GM19043 (cell line): ENCODE data around the gene IL4I1.
A peak's percentile ranks its signal among the peaks of the same experiment; 100 is the strongest.

ENCODE experiments used
- ATAC-seq: cut with Tn5 transposase; IDR thresholded peaks from one replicate; pipeline ENCODE4 v1.9.1; 2021; ENCODE audit warnings: low read depth; ENCODE audit not compliant: unreplicated experiment

Gene IL4I1

DNA sequence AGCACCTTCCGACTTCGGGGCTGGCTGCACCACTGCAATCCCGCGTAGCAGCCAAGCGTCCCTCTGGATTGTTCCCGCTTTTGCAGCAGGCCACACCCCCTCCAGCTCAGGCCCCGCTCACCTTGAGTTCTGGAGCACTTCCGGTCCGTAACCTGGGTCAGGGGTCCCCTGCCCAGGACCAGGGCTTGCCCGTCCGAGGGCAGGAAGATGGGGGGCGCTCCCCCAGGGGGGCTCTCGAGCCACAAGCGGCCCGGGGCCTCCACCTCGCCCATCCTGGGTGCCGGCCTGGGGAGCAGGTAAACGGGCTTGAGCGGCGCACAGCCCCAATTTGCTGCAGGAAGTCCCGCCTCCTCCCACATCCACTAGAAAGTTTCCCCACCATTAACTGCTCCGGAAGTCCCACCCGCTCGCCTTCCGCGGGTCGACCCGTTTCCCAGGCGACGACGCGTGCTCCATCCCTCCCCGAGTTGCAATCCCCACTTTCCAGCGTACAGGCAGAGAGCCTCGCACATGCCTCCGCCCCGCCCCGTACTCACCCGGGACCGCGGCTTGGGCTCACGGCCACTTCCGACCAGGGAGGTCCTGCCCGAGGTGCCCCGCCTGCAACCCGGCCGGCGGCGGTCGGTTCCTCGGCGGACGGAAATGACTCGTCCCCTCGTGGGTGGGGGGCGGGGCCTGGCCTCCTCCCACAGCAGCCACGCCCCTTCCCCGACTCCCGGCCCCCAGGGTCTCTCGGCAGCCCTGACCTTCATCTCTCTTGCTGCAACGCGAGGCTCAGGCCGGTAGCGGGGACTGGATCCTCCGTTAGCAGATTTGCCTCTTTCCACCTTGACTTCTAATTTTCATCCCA, 29.5 kb downstream of the IL4I1 start, which contains the start of gene PNKP:
PNKP (minus strand) TSS at position 644 of the 850 bp plus-strand sequence; CDS start at position 272, 372 bp downstream.
- ATAC-seq = peak; percentile 36

DNA sequence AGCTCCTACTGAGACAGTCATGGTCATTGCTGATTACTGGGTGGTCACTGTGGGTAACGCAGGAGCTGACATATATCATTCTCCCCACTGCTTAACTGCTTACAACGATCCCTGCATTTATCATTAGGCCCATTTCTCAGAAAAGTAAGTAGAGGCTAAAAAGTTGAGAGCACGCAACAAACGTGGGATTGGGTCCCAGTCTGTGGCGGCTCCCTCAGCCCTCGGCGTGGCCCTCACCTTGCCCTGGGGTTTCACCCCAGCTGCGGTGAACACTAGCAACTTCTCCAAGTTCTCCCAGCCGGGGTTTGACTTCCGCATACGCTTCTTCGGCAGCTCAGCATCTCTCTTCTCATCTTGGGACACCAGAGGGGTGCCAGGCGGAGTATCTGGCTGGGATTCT, 31.8 kb downstream of the IL4I1 start:
- no peak for ATAC-seq

DNA sequence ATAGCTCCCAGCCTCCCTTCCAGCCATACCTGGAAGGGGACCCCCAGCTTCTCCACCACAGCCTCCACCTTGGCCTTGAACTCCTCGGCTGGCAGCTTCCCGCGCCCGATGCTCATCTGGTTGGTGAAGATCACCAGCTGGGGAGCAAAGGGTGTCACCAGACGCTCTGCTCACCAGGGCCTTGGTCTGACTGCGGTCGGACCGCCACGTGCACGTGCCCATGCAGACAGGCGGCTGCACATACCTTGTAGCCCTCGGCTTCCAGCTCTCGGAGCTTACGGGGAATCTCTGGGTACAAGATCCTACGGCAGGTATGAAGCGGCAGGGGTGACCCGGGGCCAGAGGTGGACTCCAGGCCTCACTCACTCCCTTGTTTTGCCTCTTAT, 32.8 kb downstream of the IL4I1 start:
- no peak for ATAC-seq

DNA sequence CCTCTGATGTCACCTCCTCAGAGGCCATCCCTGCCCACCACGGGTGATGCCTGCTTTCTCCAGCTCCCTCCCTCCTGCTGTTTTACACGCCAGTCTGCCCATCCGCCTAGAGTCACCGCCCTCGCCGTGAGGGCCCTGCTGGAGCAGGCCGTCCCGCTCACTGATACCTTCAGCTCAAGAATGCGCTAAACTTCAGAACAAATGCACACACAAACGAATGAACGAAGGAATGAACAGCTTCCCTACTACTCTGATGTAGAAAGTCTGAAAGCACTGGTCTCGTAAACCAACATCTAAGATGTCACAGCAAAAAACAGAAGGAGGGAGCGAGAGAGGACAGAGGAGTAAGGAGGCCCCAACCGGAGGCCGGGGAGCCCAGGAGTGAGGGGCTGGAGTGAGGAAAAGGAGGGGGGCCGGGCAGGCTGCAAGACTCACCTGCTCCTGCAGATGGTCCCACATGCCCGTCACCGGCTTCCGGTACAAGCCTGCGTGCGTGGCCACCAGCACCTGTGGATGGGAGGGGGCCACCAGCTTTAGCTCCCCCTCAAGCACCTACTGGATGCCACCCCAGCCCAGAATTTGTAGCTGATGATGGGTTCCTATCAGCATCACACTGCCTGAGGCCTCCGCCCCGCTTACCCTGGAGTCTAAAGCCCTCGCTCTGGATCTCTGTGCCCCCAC, 33.3 kb downstream of the IL4I1 start:
- no peak for ATAC-seq

DNA sequence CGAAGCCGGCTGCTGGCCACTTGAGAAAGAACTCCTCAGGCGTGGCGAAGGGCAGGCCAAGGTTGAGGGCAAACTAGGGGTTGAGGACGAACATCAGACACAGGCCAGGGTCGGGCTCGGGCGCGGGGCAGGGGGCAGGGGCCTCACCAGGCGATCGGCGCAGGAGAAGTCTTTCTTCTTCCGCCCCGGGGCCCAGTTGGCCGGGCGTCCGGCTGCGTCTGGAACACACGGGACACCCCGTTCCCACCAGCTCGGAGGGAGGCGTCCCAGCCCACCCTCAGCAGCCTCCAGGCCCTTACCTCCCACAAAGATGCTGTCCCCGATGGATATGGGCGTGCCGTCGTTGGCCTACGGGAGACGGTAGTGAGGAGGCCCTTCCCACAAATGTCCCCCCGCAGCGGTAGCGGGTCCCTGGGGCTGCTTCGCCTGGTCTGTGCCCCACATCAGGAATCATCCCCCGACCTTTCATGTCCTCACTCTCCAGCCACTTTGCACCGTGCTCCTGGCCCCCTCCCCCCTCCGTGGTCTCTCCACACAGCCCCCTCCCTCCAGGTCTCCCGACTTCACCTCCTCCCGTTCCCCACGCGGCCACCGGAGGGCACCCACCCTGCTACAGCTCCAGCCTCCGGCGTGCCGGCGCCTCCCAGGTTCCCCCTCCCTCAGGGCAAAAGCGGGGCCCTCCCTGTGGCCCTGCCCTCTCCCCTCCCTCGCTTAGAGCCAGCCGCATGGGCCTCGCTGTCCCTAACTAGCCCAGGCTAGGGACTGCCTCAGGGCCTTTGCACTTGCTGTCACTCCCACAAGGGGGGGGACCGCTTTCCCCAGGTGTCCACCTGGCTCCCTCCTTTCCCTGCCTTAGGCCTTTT, 34.1 kb downstream of the IL4I1 start:
- ATAC-seq = no peak

DNA sequence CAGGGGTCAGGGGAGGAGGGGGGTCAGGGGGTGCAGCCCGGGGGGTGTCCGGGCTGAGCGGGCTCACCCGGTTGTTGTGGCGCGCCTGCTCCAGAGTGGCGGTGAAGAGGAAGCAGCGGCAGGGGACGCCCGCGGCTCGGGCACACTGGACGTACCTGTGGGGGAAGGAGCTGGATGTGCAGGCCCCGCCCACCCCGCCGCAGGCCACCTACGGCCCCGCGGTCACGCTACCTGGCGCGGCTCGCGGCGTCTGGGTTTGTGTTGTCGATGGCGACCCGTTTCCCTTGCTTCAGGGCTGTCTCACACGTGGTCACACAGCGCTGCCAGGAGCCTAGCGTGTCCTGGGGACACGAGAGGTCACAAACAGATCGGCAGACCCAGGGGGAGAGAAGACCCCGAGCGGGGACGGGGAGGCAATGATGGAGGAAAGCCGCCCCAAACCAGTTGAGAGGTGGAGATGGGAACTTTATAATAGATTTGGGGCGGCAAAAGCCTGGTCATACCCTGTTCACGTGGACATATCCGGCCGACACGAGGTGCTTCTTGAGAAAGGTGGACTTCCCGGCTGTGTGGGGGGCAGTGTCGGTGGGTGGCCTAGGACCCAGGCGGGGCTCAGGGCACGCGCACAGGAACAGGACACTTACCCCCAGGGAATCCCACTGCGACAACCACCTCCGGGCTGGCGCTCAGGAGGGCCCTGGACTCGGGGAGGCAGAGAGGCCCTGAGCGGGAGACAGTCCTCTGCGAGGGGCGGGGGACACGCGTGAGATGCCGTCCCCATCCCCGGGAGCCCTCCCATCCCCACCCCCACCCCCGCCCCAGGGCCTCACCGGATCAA, 34.9 kb downstream of the IL4I1 start:
- ATAC-seq = no peak

DNA sequence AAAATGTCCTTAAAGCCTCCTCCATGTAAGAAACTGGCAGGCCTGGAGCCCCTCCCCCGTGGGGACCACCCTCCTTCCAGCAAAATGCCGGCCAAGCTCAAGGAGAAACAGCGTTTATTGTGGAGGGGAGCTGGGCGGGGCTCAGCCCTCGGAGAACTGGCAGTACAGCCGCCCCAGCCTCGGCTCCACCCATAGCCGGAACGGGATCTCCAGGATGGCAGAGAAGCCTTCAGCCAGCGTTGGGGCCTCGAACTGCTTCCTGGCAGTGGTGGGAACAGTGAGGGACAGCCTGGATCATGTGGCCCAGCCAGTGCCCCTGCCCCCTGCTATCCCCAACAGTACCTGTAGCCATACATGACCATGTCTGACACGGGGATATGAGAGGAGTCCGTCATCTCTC, 35.6 kb downstream of the IL4I1 start:
- no peak for ATAC-seq

DNA sequence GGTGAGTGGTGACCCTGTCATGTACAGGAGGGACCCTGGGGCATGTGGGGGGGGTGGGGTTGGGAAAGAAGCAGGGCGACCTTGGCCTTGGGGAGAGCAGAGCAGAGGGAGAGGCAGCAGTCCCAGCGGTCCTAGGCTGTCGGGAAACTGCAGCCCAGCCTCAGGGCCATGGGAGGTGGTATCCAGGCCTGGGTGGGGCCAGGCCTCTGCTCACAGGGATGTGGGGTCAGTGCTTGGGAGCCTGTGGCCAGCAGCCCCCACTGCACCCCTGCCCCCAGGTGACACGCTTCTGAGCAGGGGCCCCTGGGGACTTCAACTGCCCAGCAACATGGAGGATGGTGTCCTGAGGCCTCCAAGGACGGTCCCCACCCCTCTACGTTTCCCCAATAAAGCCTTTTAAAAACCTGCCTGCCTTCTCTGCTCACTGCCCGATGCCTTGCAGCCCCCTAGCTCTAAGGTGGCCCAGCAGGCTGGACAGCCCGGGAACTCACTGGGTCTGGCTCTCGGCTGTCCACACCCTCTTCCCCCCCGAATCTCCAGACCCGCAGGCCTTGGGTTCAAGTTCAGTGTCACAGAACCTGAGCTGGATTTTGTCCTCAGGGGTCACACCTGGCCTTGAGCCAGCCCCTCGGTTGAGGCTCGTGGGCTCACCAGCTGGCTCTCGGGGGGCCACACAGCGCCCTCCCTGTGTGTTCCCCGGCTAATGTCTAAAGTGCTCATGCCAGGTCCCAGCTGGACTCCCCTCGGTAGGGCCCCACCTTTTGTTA, 36.2 kb downstream of the IL4I1 start:
- no peak for ATAC-seq

DNA sequence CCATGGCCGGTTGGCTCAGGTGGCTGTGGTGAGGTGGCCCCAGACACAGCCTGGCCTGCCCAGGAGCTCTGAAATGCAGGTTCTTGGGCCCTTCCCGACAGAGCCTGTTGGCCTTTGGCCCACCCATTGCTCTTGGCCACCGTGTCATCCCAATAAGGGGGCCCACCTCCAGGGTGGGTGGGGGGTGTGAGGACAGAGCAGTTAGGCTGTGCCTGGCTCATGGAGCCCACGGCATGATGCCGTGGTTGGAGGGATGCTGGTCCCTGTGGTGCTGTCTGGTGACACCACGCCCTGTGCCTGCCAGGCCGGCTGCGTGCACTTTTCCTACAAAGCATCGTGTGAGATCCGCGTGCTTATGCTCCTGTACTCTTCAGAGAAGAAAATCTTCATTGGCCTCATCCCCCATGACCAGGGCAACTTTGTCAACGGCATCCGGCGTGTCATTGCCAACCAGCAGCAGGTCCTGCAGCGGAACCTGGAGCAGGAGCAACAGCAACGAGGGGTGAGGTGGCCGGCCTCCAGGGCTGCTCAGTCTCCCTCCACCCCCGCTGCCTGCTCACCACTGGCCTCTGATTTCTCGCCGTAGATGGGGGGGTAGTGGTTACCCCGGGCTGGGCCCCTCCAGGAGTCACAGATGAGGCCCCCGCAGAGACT, 36.9 kb downstream of the IL4I1 start:
- ATAC-seq = no peak

DNA sequence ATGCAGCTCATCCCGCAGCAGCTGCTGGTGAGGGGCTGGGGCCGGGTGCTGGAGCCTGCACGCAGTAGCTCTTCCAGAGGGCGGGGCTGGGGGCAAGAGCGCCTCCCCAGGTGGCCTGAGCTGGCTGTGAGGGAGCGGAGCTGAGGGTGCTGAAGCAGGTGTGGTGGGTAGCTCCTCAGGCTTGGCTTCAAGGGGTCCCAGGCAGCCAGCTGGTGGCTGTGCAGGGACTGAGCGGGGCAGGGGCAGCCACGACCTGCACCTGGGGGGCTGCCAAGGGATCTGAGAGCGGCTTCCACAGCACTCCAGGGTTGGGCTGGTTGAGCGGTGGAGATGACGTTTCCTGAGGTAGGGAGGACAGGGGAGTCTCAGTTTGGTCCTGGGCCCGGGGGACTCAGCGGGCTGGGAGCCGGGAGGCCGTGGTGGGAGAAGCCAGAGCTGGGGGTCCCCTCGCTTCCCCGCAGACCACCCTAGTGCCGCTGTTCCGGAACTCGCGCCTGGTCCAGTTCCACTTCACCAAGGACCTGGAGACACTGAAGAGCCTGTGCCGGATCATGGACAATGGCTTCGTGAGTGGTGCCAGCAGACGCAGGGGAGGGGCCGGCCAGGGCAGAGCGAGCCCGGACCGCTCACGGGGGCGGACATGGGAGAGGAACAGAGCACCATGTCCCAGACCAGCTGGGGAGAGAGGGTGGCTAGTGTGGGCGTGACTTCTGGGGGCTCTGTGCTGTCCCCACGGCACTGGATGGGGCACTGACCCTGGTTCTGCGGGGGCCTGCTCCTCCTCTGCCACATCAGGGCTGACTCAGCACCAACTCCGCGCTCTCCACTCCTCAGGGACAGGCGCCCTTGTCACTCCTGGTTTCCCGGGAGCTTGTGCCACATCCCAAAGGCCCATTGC, 38.4 kb downstream of the IL4I1 start:
- ATAC-seq = no peak

DNA sequence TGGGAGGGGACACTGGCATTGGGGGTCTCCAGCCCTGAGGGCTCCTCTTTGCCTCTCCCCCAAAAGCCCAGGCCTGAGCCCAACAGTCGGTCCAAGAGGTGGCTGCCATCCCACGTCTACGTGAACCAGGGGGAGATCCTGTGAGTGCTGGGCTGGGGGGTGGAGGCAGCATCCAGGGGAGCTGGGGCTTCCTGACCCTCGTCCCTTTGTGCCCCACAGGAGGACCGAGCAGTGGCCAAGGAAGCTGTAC, 38.9 kb downstream of the IL4I1 start:
- ATAC-seq = no peak

DNA sequence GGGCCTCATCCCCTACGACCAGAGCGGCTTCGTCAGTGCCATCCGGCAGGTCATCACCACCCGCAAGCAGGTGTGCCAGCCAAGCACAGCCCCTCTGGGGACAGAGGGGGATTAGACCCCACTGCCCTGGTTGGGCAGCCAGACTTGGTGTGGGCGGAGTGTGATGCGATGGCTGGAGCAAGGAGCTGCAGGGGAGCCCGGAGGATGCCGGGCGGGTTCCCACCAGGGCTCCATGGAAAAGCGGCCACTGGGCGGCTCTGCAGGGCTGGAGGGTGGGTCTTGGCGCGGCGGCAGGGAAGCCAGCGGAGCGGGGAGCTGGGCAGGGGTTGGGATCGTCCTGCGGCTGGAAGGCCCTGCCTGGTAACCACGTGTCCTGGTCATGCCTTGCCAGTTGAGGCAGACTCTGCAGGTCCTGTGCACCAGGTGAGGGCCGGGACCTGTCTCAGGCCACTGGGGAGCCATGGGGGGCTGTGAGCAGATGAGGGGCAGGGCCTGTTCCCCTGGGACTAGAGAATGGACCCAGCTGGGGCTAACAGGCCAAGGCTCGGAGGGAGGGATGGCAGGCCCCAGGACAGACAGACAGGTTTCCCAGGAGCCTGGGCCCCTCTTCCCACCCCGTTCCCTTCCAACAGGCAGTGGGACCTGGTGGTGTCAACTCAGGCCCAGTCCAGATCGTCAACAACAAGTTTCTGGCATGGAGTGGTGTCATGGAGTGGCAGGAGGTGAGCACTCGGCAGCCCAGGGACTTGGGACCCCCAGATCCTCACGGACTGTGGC, 39.4 kb downstream of the IL4I1 start:
- ATAC-seq = no peak

DNA sequence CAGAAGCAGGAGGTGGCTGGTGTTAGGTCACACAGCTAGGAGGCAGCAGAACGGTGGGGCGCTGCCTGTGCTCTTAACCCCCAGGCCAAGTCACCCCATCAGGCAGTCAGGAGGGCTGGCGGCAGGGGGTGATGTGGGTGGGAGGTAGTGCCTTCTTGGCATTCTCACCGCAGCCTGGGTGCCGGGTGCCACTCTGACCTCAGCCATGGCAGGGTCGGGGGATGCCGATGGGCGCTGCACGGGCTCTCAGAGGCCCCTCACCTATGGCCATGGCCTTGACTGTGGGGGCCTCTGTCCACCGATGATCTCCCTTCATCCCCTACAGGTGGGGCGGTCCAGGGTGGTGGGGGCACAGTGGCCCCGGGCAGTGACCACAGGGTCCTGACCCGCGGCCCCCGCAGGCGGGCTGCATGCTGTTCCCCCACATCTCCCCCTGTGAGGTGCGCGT, 40.1 kb downstream of the IL4I1 start:
- no peak for ATAC-seq

DNA sequence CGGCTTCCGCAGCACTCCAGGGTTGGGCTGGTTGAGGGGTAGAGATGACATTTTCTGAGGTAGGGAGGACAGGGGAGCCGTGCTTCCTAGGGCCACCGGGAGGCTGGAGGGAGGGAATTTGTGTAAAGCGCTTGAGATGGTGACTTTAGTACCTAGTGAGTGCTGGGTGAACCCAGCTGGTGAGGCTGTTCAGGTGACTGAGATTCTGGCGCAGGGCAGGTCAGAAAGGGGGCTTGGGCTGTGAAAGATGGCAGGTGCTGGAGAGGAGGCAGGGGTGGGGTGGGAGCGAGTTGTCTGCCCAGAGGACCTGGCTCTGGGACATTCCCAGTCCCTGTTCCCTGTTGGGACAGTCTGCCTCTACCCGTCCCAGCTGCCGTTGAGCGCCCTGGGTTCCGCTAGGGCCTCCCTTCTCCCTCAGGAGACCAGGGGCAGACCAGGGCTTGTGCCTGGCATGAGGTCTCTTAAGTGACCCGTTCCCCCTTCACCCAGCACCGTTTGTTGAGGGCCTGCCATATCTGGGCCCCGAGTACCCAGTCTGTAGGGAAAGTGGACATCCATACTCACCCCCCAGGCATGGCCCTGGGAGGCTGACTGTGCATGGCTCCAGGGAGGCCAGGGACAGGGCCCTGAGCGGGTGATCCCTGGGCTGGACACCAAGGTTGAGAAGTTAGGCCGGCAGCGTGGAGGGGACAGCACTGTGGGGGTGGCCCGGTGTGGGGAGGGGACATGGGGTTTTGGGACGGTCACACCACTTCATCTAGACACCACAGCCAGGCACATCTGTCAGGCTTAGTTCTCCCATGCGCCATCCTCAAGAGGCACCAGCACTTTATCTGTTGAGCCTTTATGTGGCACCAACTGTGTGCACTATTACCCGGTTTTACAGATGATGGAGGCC, 40.8 kb downstream of the IL4I1 start:
- no peak for ATAC-seq

DNA sequence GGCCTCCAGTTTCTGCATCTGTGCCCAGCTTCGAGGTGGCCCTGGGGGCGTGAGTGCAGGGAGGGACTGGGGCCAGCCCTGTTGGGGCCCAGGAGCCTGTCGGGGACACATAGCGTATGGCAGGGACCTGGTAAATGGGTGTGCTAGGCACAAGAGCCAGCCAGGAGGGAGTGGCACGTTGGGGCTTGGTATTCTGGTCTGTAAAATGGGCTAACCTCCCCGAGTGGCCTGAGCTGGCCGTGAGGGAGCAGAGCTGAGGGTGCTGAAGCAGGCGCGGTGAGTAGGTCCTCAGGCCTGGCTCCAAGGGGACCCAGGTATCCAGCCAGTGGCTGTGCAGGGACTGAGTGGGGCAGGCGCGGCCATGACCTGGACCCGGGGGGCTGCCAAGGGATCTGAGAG, 41.4 kb downstream of the IL4I1 start:
- ATAC-seq = no peak
